ENCODE results near the gene ZNF418. TPM values are rescaled to one million over a fixed set of nuclear protein-coding genes. Genes with fewer than 3 reads are reported as not detected.
"Not testable (repeated sequence)": the region's sequence is repeated elsewhere in the genome, so short reads cannot be mapped to it uniquely, and the experiment has no call there.

The ZNF418 gene
- total and polyA plus RNA-seq, 2 experiments from 2014 or later, result 3.2 to 8.2 TPM

DNA sequence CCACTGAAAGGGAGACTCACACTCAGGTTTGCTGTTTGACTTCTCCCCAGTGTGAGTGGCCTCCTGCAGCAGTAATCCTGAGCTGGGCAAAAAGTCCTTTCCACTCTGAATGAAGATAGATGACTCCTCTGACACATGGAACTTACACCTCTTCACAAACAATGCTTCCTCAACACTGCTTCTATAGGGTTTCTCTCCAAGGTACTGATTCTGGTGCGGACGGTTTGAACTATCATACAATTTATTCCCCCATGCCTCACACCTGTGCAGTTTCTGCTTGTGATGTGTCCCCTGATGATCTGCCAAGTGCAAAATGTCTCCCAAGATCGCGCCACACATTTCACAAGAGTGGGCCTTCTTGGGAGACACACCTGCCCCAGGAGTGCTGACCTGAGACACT is 7.6 kb downstream of the ZNF418 start:
- Histone ChIP-seq H3K27me3 (no peaks in the 10 kb centered on the region), H2AFZ (no peak overlapping the region), H3K4me2 (no peak overlapping the region), H3K4me1 (ENCODE audit: insufficient read depth) (no peaks in the 10 kb centered on the region), H3K9me3 (ENCODE audit: low read depth) (peaks cover 12% of the 10 kb centered on the region), H3K9me2 (replicated peaks; ENCODE audit: insufficient read depth) (no peaks in the 10 kb centered on the region), H3K4me3 (no peak overlapping the region), H3K27ac (no peak overlapping the region), H3K79me2 (peaks cover 7% of the 10 kb centered on the region), H4K20me1 (ENCODE audit: insufficient read depth, poor library complexity, severe bottlenecking) (no peaks in the 10 kb centered on the region), H3K36me3 (replicated peaks; ENCODE audit: insufficient read depth, low read depth) (peaks cover 4% of the 10 kb centered on the region)
- WGBS (ENCODE audit: low lambda C conversion rate, missing lambda C conversion rate), result 100% methylated on average over 4 of the region's 4 CpGs
- TF ChIP-seq, protein P1, sequence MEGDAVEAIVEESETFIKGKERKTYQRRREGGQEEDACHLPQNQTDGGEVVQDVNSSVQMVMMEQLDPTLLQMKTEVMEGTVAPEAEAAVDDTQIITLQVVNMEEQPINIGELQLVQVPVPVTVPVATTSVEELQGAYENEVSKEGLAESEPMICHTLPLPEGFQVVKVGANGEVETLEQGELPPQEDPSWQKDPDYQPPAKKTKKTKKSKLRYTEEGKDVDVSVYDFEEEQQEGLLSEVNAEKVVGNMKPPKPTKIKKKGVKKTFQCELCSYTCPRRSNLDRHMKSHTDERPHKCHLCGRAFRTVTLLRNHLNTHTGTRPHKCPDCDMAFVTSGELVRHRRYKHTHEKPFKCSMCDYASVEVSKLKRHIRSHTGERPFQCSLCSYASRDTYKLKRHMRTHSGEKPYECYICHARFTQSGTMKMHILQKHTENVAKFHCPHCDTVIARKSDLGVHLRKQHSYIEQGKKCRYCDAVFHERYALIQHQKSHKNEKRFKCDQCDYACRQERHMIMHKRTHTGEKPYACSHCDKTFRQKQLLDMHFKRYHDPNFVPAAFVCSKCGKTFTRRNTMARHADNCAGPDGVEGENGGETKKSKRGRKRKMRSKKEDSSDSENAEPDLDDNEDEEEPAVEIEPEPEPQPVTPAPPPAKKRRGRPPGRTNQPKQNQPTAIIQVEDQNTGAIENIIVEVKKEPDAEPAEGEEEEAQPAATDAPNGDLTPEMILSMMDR (IDR thresholded peaks at IDR 0.05; ENCODE audit: poor library complexity), result no peak
- TF ChIP-seq EZH2phosphoT487 (IDR thresholded peaks at IDR 0.05; ENCODE audit: low read depth, severe bottlenecking, unreplicated experiment), result no peak
- TF ChIP-seq EZH2 (IDR thresholded peaks at IDR 0.05; ENCODE audit: borderline replicate concordance), result no peak
- no peak for DNase-seq (ENCODE audit: low spot score)

DNA sequence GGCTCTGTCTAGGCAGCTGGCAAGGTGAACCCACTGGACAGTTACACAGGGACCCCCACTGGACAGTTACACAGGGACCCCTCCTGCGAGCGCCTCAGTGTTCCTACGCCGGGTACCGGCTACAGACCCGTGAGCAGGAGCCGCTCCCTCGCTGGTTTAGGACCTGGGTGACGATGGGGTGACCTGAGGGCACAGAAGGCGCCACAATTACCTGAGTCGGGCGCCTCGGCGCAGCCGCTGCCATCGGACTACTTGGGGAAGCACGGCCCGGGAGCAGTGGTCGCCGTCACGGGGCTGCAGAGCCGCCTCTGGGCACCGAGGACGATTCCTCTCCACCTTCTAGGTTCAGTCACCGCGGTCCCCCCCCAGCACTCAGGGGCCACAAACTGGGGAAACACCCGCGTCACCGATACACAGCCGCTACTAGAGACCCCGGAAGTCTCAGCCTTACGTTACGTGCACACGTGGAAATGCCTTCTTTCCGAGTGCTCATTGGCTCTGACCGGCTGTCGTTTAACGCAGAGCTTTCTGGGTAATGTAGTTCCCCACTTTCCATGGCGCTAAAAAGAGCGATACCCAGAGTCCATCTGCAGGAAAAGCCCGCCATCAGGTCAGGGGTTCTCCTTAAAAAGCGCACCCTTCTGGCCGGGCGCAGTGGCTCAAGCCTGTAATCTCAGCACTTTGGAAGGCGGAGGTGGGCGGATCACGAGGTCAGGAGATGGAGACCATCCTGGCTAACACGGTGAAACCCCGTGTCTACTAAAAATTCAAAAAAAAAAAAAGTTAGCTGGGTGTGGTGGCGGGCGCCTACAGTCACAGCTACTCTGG is 18.8 kb downstream of the ZNF418 start, which contains the start of gene ZNF417:
Gene ZNF417 (minus strand): TSS at position 425 of the 828 bp plus-strand sequence. CDS start 181 bp downstream, at position 244.
- peaks cover 11% of the 10 kb centered on the region for H3K4me1 ChIP-seq (ENCODE audit: insufficient read depth)
- peak within 1 kb of the TSS; percentile 88 for H3K4me3 ChIP-seq
- peak within 1 kb of the TSS; percentile 81 for H3K27ac ChIP-seq
- TF ChIP-seq, protein P1 (IDR thresholded peaks at IDR 0.05; ENCODE audit: poor library complexity), result peak; percentile 38
- WGBS (ENCODE audit: low lambda C conversion rate, missing lambda C conversion rate), result under 1% methylated on average over 51 of the region's 51 CpGs
- not testable (repeated sequence) for H4K20me1 ChIP-seq (ENCODE audit: insufficient read depth, poor library complexity, severe bottlenecking); H3K27me3 ChIP-seq; H3K9me2 ChIP-seq (replicated peaks; ENCODE audit: insufficient read depth); H3K9me3 ChIP-seq (ENCODE audit: low read depth); H3K36me3 ChIP-seq (replicated peaks; ENCODE audit: insufficient read depth, low read depth)
- peaks cover 36% of the 10 kb centered on the region for H3K79me2 ChIP-seq
- peak within 1 kb of the TSS; percentile 57 for H2AFZ ChIP-seq
- peak within 1 kb of the TSS; percentile 91 for H3K4me2 ChIP-seq
- peak; percentile 94 for DNase-seq (ENCODE audit: low spot score)

DNA sequence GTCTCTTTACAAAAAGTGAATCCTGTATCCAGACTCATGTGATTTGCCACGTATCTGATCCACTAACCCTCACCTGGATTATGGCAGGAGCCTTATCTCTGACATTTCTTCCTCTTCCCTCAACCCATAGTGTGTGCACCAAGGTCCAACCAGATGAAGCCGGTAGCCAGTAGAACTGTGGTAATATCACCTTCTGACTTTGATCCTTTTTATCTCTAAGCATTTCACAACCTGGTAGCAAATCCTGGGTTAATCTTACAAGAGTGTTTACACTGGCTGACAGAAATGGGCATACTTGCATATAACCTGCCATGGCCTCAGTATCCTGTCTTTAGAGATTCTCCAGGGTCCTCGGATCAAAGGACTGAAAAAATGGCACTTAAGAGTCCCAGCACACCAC is 20.7 kb downstream of the ZNF418 start:
- Histone ChIP-seq H3K36me3 (replicated peaks; ENCODE audit: insufficient read depth, low read depth) (no peaks in the 10 kb centered on the region), H3K27me3 (no peaks in the 10 kb centered on the region), H3K79me2 (peaks cover 36% of the 10 kb centered on the region), H3K27ac (peak overlapping the region; percentile 28), H4K20me1 (ENCODE audit: insufficient read depth, poor library complexity, severe bottlenecking) (no peaks in the 10 kb centered on the region), H3K4me3 (no peak overlapping the region), H3K9me2 (replicated peaks; ENCODE audit: insufficient read depth) (no peaks in the 10 kb centered on the region), H3K4me1 (ENCODE audit: insufficient read depth) (peaks cover 11% of the 10 kb centered on the region), H2AFZ (no peak overlapping the region), H3K9me3 (ENCODE audit: low read depth) (no peaks in the 10 kb centered on the region), H3K4me2 (peak overlapping the region; percentile 91)
- DNase-seq (ENCODE audit: low spot score), result peak; percentile 47
- 46% methylated on average over 3 of the region's 3 CpGs for WGBS (ENCODE audit: low lambda C conversion rate, missing lambda C conversion rate)
- TF ChIP-seq, protein P1 (IDR thresholded peaks at IDR 0.05; ENCODE audit: poor library complexity), result no peak
- no peak for TF ChIP-seq EZH2 (IDR thresholded peaks at IDR 0.05; ENCODE audit: borderline replicate concordance)
- TF ChIP-seq EZH2phosphoT487 (IDR thresholded peaks at IDR 0.05; ENCODE audit: low read depth, severe bottlenecking, unreplicated experiment), result no peak
